HG02759 (cell line): ENCODE data around the gene AGBL1.
"Not testable (repeated sequence)": the region's sequence is repeated elsewhere in the genome, so short reads cannot be mapped to it uniquely, and the experiment has no call there.

Experiments used
- ATAC-seq: cut with Tn5 transposase; IDR thresholded peaks from one replicate; pipeline ENCODE4 v1.9.1; 2021; ENCODE audit warnings: mild to moderate bottlenecking, moderate library complexity; ENCODE audit not compliant: unreplicated experiment

The AGBL1 gene

DNA sequence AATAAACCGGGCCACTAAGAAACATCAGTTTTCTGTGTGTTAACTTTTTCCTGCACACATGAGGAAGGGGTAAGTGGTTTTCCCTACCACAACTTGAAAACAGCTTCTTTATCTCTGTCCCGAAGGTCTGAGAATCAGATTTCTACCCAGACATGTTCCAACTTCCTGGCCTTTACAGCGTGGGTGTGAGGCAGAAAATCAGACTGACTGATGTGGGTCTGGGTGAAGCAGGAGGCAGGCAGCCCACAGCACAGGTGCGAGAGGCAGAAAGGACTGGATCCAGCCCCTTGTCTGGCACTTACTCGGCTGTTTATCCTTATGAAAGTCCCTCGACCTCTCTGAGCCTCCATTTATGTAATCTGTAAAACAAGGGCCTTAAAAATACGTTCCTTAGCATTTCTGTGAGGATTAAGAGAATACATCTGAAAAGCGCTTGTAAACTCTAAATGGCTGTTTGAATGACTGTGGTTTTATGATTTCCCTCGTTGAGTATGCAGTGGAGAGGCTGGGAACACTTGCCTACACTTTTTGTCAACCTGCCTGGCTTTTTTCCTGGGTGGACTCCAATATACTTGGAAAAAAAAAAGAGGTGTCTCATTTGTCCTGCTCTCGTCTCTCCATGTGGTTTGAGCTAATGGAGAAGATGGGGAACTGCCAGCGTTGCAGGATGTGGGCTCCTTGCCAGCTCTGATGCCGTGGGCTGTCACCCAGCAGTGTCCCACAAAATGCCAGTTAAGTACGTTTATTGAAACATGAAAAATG lies 3.1 kb downstream of the AGBL1 start:
- no peak for ATAC-seq

DNA sequence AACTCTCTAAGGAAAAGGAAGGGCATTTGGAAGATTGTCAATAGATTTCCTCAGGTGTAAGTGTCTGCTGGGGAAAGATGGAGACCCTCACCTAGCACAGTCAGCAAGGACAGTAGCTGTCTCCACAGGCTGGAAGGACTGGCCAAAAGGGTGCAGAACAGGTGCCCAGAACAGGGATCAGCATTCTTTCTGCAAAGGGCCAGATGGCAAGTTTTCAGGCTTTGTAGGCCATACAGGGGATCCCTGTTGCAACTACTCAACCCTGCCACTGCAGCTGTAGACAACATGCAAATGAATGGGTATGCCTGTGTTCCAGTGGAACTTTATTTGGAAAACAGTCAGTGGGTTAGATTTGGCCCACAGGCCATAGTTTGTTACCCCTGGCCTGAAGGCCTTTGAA lies 8.1 kb downstream of the AGBL1 start:
- no peak for ATAC-seq

DNA sequence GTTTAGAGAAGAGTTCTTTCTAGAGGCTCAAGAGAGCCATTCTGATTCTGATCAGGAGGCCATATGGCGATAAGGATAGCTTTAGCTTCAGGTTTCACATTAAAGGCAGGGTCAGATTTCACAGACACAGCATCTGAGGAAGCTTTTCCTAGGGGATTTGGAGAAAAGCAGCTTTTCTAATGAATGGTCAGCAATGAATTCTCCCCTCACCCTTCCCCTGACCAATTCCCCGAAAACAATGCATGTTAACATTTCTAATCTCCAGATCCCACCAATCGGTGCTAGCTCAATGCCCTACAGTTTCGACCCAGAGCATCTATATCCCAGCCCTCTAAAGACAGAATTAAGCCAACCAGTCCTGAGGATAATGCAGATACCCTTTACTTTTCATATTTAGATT lies 9.8 kb downstream of the AGBL1 start:
- no peak for ATAC-seq

DNA sequence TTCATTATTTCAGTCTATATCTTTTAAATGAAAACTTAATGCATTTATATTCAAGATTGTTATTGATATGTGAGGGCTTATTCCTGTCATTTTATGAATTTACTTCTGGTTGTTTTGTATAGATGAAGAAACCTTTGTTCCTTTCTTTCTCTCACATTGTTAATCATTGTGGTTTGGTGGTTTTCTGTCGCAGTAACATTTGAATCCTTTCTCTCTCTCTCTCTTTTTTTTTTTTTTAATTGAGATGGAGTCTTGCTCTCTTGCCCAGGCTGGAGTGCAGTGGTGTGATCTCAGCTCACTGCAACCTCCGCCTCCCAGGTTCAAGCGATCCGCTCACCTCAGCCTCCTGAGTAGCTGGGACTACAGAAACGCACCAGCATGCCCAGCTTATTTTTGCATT lies 22.1 kb downstream of the AGBL1 start:
- no peak for ATAC-seq

DNA sequence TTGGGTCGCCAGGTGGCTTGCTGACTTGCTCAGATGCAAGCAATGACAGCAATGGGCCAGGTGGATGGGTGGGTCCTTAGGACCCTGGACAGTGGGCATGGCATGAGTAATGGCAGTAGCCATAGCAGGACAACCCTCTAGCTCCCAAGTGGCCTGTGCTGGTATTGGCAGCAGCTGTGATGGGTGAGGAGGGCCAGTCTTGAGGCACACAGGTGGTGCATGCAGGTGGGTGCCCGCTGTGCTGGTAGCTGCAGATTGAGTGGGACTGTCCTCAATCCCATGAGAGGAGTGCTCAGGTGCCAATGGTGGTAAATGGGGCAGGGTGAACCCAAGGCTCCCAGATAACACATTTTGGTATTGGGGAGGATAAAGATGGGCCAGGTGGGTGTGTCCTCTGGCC lies 24.2 kb downstream of the AGBL1 start:
- ATAC-seq: no peak

DNA sequence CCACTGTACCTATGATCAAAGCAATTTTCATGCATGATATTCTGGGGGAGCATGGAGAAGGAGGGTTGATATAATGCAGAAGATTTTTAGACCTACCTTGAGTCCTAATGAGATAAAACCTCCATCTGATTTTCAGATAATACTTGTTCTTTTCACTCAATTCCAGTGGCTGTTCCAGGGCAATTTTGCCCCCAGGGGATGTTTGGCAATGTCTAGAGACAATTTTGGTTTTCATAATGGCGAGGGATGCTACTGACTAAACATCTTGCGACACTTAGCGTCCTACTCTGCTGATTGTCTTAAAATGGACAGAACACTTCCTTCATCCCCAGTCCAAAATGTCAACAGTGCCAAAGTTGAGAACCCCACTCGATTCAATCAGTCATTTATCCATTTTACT lies 26.6 kb downstream of the AGBL1 start:
- no peak for ATAC-seq

DNA sequence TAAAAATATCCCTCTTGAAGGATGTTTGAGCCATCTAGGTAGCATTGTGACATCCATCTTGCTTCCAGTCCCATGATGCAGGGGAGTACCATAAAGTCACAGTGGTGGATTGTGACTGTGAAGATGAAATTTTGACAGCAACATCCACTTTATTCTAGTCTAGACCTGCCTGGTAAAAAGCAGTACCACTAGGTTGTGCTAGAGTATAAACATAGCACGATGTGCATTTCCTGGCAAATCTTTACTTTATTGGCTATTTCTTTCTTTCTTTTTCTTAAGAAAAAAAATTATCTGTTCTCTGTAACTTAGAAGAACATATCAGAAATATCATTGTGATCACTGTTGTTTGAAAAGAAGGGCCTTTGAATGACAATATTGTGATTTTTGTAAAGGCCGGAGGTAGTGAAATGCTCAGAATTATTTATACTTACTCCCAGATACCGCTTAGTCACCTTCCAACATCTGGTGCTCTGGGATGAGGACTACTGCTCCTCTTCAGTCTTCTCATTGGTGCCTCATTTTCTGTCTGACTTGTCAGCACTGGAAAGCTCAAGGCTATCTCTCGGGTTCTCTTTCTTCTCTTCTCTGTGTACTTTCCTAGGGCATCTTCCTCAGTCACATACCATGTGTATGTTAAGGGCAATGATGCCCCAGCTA lies 35.6 kb downstream of the AGBL1 start:
- ATAC-seq: no peak

DNA sequence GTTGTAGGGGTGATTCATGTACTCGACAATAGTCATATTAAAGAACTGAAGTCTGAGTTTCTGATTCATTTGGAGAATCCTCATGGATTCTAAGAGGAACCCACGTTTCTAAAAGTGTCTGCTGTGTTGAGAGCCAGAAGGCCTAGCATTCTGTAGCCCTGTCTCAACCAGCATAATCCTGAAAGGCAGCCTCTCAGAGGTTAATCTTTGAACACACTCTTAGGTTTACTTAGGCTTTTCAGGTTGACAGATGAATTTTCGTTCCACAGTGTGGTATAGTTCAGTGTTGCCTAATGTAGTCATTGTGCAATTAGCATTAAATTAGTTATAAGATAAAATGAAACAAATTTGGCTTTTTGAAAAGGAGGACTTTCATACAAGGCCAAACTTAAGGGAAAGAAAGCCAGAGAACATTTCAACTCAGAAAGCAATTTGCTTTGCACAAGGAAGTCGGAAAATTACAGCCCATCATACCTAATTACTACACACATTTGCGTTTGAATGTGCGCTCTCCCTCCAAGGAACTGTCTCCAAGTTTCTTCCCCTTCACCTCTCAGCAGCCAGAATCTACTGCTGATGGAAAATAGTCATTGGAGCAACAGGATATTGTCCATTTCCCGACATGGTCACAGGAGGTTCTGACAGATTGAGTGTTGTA lies 42.0 kb downstream of the AGBL1 start:
- ATAC-seq: no peak

DNA sequence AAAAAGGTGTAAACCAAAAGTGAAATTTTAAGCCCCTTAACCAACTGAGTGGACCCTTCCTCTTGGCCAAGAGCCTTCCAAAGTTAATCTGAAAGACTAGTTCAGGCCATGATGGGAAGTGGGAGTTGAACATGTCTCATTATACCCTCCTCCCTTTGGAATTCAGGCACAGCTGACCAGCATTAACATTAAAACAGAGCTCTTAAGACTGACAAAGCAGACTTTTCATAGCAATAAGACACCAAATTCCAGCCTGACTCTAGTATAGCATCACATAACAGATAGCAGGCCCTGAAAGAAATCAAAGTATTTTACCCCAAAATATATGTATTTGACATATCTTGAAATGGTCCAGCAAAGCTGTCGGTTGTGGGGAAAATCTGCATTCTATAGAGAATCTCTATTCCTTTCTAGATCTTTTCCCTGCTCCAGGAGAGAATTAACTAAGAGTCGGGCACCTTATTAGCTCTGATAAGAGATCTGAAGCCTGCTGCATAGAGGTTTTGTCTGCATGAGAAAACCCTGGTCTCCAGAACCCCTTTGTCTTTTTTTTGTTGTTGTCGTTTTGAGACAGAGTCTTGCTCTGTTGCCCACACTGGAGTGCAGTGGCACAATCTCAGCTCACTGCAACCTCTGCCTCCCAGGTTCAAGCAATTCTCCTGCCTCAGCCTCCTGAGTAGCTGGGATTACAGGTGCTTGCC lies 43.2 kb downstream of the AGBL1 start:
- not testable (repeated sequence) for ATAC-seq

DNA sequence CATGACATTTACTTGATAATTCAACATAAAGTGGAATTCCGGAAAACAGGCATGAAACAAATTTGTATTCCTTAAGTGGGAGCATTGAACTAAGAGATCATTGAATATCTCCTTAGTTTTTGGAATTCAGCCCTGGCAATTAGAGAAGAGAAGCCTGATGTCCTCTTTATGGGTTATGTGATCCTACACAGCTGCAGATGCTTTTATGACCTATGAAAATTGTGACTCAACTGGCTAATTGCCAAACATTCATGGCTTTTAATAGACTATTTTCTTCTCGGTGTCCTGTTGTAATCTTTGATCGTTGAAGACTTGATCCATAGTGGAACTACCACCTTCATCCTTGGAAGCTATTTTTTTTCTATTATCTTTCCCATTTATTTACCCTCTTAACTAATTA lies 46.1 kb downstream of the AGBL1 start:
- no peak for ATAC-seq

DNA sequence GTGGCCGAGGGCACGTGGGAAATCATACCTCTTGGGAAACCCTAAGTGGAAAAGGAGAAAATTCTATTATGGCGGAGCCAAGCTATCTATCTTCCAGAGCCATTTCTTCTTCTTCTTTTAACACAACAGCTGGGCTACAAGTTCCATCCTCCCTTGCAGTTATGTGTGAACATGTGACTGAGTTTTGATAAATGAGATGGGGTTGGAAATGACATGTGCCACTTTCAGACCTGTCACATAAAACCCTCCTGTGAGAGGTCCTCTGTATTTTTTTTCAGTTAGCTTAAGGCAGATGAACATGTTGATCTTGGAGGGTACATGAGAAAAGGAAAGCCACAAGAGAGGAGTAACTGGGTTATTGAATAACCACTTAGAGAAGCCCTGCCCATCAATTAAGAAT lies 47.9 kb downstream of the AGBL1 start:
- no peak for ATAC-seq

DNA sequence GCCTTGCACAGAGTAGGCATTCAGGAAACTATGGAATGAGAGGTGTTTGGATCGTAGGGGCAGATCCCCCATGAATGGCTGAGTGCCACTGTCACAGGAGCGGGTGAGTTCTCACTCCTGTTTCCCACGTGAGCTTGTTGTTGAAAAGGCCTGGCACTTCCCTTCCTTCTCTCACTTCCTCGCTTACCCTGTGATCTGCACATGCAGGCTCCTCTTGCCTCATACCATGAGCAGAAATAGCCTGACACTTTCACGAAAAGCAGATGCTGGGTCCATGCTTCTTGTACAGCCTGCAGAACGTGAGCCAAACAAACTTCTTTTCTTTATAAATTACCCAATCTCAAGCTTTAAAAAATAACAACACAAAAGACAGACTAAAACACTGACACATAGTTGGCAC lies 55.4 kb downstream of the AGBL1 start:
- no peak for ATAC-seq

DNA sequence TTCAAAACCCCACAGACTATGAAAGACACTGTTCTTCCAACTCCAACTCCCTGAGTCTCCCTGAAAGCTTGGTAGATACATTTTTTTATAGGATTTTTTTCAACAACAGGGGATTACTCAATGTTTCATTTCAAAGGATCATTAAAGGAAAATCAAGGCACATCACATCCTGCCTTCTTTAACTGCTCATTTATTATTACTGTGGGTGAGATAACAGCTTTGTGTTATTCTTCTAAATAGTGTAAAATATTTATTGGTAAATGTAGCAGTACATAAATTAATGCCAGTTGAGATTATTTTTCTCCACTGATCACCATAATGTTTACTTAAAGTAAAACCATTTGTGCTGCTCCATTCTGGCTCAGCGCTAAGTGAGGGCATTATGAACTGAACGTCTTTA lies 57.2 kb downstream of the AGBL1 start:
- no peak for ATAC-seq

DNA sequence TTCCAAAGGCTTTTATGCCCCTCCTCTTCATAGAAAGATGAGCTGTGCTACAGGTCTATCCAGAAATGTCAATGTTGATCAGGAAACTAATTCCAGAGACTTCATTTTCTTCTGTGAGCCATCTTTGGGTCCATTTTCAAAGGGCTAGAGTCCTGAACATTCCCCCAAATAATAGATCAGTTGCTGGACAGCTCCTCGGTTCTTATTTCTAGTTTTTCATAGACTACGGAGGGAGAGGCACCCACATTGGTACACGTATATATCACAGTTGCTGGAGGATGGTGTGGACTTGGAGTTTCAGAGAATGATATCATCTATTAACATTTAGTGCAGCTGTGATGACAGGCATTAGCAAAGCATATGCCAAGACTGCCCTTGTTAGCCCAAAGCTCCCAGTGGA lies 59.1 kb downstream of the AGBL1 start:
- no peak for ATAC-seq

DNA sequence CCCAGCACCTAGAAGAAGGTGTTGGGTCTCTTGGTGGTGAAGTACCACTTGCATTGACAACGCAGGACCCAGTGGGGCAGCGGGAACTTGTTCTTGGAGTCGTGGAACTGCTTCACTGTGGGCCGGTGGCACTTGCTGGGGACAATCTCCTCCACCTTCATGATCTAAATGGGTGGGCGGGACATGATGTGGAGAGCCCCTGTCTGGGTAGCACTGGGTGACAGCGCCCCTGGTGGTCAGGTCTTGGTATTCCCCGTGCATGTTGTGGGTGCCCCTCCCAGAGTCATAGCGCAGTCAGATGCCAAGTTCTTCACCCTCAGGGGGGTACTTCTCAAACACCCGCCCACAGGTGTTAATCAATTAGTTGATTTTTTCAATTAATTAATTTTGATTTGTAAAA lies 60.2 kb downstream of the AGBL1 start:
- ATAC-seq: peak; percentile 50

DNA sequence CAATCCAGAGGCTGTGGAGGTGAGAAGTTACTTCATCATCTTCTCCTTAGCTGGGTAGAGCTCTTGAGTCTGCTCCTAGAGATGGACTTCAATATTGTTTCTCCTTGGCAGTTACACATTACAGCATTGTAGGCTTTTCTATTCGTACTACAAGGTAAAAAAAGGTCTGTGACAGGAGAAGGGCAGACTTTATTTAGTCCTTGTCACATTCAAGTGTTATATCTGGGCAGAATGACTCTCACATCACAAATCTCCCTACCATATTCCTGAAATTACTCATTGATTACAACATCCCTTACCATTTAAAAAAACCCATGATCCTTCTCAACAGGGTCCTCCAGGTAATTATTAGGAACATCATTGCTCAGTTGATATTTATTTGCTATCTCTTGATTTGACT lies 75.0 kb downstream of the AGBL1 start:
- no peak for ATAC-seq

DNA sequence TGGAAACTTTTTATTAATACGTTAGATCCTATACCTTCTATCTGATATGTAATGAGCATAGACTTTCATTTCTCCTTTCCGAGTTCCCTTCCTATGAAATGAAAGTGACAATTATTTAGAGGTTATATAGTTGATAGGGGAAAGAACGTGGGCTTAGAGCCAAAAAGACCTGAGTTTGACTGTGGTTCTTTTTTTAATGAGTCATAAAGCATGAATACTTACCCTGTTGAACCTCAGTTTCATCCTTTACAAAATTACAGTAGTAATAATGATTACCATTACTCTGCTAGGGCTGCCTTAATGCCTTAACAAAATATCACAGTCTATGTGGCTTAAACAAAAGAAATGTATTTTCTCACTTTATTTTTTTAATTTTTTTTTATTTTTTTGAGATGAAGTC lies 75.9 kb downstream of the AGBL1 start:
- no peak for ATAC-seq

DNA sequence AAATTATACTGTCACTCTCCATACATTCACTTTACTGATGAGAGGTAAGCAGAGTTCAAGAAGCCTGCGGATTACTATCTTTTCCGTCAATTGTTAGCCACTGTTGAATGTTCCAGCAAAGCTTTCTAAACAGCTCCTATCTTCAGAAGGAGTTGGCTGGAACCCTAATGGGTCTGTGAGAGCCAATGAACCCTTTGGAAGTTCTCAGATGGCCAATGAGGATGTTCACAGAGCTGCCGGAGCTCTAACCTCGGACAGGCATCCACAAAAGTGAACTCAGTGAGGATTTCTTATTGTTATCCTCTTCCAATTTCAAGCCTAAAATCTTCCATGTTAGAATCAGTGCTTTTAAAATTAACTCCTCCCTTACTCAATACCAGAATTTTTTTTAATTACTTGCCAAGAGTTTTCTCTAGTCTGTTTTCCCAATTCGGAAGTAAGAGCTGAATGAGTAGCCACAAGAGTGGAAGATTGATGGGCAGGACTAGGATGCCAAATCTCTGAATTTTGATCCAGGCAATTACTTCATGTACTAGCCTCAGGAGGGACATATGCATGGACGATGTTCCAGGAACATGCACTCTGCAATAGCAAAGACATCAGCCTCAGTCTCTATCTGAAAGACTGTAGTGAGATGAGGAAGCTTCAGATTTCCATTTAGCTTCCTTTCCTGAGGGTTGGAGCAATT lies 78.1 kb downstream of the AGBL1 start:
- no peak for ATAC-seq

DNA sequence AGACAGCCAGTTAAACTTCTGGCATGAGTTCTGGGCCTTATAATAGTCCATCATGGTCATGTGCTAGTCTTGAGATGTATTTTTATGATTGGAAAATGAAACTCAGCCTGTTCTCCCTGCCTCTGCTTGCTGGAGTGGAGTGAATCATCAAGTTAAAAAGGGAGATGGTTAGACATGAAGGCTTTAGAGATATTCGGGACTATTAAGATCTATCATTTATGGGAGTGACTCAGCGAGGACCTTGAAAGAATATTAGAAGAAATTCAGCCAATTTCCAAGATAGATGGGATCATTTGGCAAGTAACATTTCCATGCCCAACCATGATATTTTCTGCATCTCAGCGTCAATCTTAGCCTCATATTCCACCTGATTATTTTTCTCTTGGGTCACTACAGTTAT lies 79.8 kb downstream of the AGBL1 start:
- ATAC-seq: no peak

DNA sequence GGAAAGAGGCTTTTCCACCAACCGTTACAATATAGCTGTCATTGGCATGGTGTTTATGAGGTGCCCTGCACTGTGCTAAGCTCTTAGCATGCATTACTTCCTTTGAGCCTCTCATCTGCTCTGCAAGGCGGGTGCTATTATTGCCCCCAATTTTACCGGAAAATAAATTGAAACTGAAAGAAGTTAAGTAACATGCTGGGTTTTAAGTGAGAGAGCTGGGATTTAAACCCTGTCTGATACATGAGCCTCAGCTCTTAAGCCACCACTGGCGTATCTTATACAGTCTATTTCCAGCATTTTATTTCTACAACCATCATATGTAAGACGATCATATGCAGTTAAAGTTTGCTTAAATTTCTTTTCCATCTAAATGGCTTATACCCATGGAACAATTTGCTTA lies 81.6 kb downstream of the AGBL1 start:
- ATAC-seq: no peak

DNA sequence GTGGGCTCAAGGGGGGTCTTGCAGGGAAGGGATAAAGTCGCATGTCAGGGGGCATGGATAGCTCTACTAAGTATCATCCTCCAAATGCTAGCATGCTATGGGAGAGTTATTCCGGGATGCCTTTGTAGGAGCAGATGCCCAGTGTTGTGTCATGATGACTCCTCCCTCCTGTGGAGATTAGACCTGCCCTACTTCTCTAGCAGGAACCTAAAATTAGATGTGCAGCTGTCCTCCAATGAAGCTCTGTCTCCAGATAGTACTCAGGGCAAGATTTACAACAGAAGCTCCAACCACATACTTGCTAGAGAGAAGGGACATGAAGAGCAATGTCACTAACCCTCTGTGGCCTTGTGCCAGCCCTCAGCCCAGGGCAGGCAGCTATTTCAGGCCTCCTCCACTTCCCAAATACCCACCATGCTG lies 82.5 kb downstream of the AGBL1 start:
- no peak for ATAC-seq
